GM12878 (cell line): ENCODE results near the gene RBSN. TPM values are rescaled to one million over a fixed set of nuclear protein-coding genes. Genes with fewer than 3 reads are reported as not detected.

Experiments used
- ATAC-seq: fragments of 200-7000 bp; cut with Tn5 transposase; 3 replicates; pipeline ENCODE4 v1.9.1; 2020; ENCODE audit warnings: mild to moderate bottlenecking, moderate library complexity
- BruUV-seq: library from RNA; stranded (reverse); fragments of 400-500 nt; replicated peaks from 2 replicates; lab custom pipeline; 2021; lab: Mats Ljungman, UMichigan
- CTCF ChIA-PET: fragments of 300-600 bp; sonication (Branson Sonifier 250); formaldehyde crosslinking; extraction: SDS; loops from one replicate; lab custom pipeline; 2021; ENCODE audit warnings: inconsistent platforms; lab: Yijun Ruan, JAX
- POLR2A ChIA-PET: fragments of 350-600 bp; formaldehyde crosslinking; extraction: SDS; loops from one replicate; lab custom pipeline; 2021; ENCODE audit warnings: inconsistent platforms; lab: Charles Lee
- RAD21 ChIA-PET: fragments of 300-600 bp; sonication (Branson Sonifier 250); formaldehyde crosslinking; loops from one replicate; lab custom pipeline; 2023; ENCODE audit warnings: antibody characterized with exemption; ENCODE audit not compliant: unreplicated experiment; lab: Charles Lee
- SMC1A ChIA-PET: fragments of 300-600 bp; sonication (Branson Sonifier 250); formaldehyde crosslinking; loops from one replicate; lab custom pipeline; 2023; ENCODE audit not compliant: unreplicated experiment, uncharacterized antibody; lab: Charles Lee
- DNase-seq: peaks from one replicate; pipeline ENCODE4 v3.0.0-alpha.2; 2011; ENCODE audit warnings: low read depth, low spot score
- FAIRE-seq: peaks from 3 replicates; lab custom pipeline; 2011; peaks lifted over from hg19 to GRCh38; lab: Jason Lieb, UNC
- H2AFZ ChIP-seq: 2 replicates; pipeline ENCODE4 v1.6.0; 2011; ENCODE audit warnings: low read depth, low read length, control low read depth; ENCODE audit not compliant: control insufficient read depth
- H3K27ac ChIP-seq: 2 replicates; pipeline ENCODE4 v1.5.1; 2011; ENCODE audit warnings: control low read depth; ENCODE audit not compliant: control insufficient read depth, insufficient read depth
- H3K27me3 ChIP-seq, 2 experiments: replicated peaks in 1 of 2; 2 replicates each; pipeline versions ENCODE4 v1.6.0 to v1.6.1; 2011; ENCODE audit warnings: low read length in 1 of 2; ENCODE audit not compliant: control insufficient read depth in 2 of 2, insufficient read depth in 2 of 2
- H3K36me3 ChIP-seq, 2 experiments: 2 replicates each; pipeline ENCODE4 v1.5.1; 2011; ENCODE audit warnings: low read length in 1 of 2; ENCODE audit not compliant: control insufficient read depth in 2 of 2, insufficient read depth in 2 of 2
- H3K4me1 ChIP-seq: 2 replicates; pipeline ENCODE4 v1.6.1; 2011; ENCODE audit warnings: mild to moderate bottlenecking, low read length, moderate library complexity, mixed read lengths; ENCODE audit not compliant: control insufficient read depth, insufficient read depth
- H3K4me2 ChIP-seq: 2 replicates; pipeline ENCODE4 v1.6.0; 2011; ENCODE audit warnings: control low read depth; ENCODE audit not compliant: control insufficient read depth, insufficient read depth
- H3K4me3 ChIP-seq: fragments of 200-600 bp; sonication (generic); 2 replicates; pipeline ENCODE4 v1.5.1; 2016
- H3K79me2 ChIP-seq: 2 replicates; pipeline ENCODE4 v1.6.0; 2011; ENCODE audit warnings: low read length; ENCODE audit not compliant: control insufficient read depth, insufficient read depth
- H3K9ac ChIP-seq: 2 replicates; pipeline ENCODE4 v1.8.0; 2011; ENCODE audit warnings: low read length, control low read depth, mixed read lengths; ENCODE audit not compliant: control insufficient read depth, insufficient read depth
- H3K9me3 ChIP-seq: replicated peaks from 3 replicates; pipeline ENCODE4 v1.5.1; 2011; ENCODE audit warnings: mild to moderate bottlenecking, low read length; ENCODE audit not compliant: control insufficient read depth, insufficient read depth
- H4K20me1 ChIP-seq: 2 replicates; pipeline ENCODE4 v1.6.0; 2011; ENCODE audit not compliant: control insufficient read depth, insufficient read depth
- JUNB ChIP-seq: IDR thresholded peaks from 2 replicates; pipeline ENCODE4 v1.6.1; 2016; ENCODE audit warnings: antibody characterized with exemption, mild to moderate bottlenecking
- MTA2 ChIP-seq: fragments of 450-650 bp; IDR thresholded peaks from 2 replicates; pipeline ENCODE4 v1.6.1; 2016; ENCODE audit warnings: low read depth, mild to moderate bottlenecking, moderate library complexity
- RCOR1 ChIP-seq: conservative IDR thresholded peaks from 2 replicates; pipeline ENCODE4 v1.6.1; 2012; ENCODE audit warnings: low read depth, low read length, improper control_type of control experiment
- SIX5 ChIP-seq: IDR thresholded peaks from 2 replicates; pipeline ENCODE4 v1.6.1; 2011; ENCODE audit warnings: mild to moderate bottlenecking, low read depth, low read length, moderate library complexity; ENCODE audit not compliant: severe bottlenecking
- SPI1 ChIP-seq: IDR thresholded peaks from 2 replicates; pipeline ENCODE4 v1.6.1; 2011; ENCODE audit warnings: low read depth, mild to moderate bottlenecking, low read length, moderate library complexity, borderline replicate concordance; ENCODE audit not compliant: insufficient read depth
- WGBS: methylation state at CpG from one replicate; pipeline ENCODE4 v1.1.6; 2016; ENCODE audit warnings: low lambda C conversion rate; ENCODE audit not compliant: insufficient replicate concordance, insufficient coverage; ENCODE audit errors: missing lambda C conversion rate; 5-methylcytosine and 5-hydroxymethylcytosine counted together
- in situ Hi-C: fragments of 300-500 bp; cut with MboI; formaldehyde crosslinking; loops from 9 replicates; pipeline ENCODE4 v1.14.3; 2018; ENCODE audit warnings: mixed read lengths
- intact Hi-C: fragments of 100-400 bp; cut with micrococcal nuclease; formaldehyde crosslinking; loops from one replicate; pipeline ENCODE4 v1.14.2; 2022; ENCODE audit not compliant: unreplicated experiment
- polyA plus RNA-seq, 11 experiments: library from polyadenylated mRNA; depleted of rRNA in 4 of 11; unstranded in 6 of 11; stranded (reverse) in 5 of 11; fragments of >200 nt; fragmentation: Nextera tagmentation in 4 of 11; fragmentation: Illumina TruSeq in 1 of 11; extraction: Ambion mirVana in 4 of 11; extraction: Trizol in 1 of 11; gene quantifications; 1 replicate in 1 of 11; 2 replicates in 10 of 11; pipeline versions ENCODE4 v1.2.1 to v1.2.3, GENCODE V29; 2011 to 2016; ENCODE audit warnings: inconsistent platforms in 2 of 11, missing spikeins in 2 of 11, low read depth in 1 of 11
- total RNA-seq, 4 experiments: library from RNA; depleted of rRNA in 3 of 4; stranded (reverse); fragments of >200 nt in 3 of 4; fragmentation: Illumina TruSeq in 1 of 4; extraction: Trizol in 1 of 4; gene quantifications; 2 replicates each; pipeline versions ENCODE4 v1.2.1 to v1.2.3, GENCODE V29; 2013 to 2021
- TF ChIP-seq, protein P1 (sequence below): fragments of 150-350 bp; IDR thresholded peaks from 2 replicates; pipeline ENCODE4 v1.6.1; 2016; ENCODE audit warnings: low read depth, low read length
- TF ChIP-seq, protein P2 (sequence below): fragments of 450-650 bp; IDR thresholded peaks from 2 replicates; pipeline ENCODE4 v1.6.1; 2018; ENCODE audit warnings: mild to moderate bottlenecking, low read depth, moderate library complexity; ENCODE audit not compliant: partially characterized antibody
- TF ChIP-seq, protein P3 (sequence below): fragments of 450-650 bp; formaldehyde crosslinking; IDR thresholded peaks from 2 replicates; pipeline ENCODE4 v1.5.0; 2022; ENCODE audit warnings: mild to moderate bottlenecking, missing genetic modification characterization
- TF ChIP-seq, protein P4 (sequence below): fragments of 450-650 bp; IDR thresholded peaks from 2 replicates; pipeline ENCODE4 v1.6.1; 2017; ENCODE audit warnings: mild to moderate bottlenecking, low read depth, inconsistent platforms; ENCODE audit not compliant: poor library complexity, severe bottlenecking

RBSN gene
- total and polyA plus RNA-seq, 10 of the 15 experiments (the other 5 are each of a cell fraction or from before 2014, with no cell fraction given), result 2.0 to 17.5 (median 10.5) TPM

DNA sequence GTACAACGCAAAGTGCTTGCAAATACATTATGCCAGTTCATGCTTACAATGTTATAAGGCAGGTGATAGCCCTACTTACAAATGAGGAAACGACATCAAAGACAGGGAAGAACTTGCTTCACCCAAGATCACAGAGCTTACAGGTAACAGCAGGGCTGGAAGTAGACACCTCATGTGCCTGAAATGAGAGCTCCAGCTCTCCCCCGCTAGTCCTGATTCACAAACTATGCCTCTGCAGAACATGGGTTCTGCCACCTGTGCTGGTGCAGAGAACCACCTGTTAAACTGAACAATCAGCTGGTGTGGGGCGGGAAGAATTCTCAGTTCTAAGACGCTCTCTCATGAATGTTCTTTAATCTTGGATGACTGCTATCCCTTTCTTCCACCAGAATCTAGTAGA, 7.4 kb downstream of the RBSN start:
- Histone ChIP-seq H3K9ac (no peak overlapping the region), H3K36me3 (peaks cover 1 to 43% of the 10 kb centered on the region in 2 experiments), H3K27me3 (no peaks in the 10 kb centered on the region), H3K79me2 (no peaks in the 10 kb centered on the region), H4K20me1 (no peaks in the 10 kb centered on the region), H3K4me3 (no peak overlapping the region), H3K27ac (no peak overlapping the region), H3K9me3 (no peaks in the 10 kb centered on the region), H3K4me1 (no peaks in the 10 kb centered on the region), H2AFZ (no peak overlapping the region), H3K4me2 (no peak overlapping the region)
- ATAC-seq, result no peak
- ChIA-PET RAD21 (no interaction called here), SMC1A (no interaction called here), CTCF (interaction anchor here (1.2 to 2.2 kb wide), 4 partner anchors 15 to 168 kb away, joined by 3 to 10 read pairs (median 4); no protein-coding TSS in a partner anchor), POLR2A (interaction anchor here (0.6 to 1.1 kb wide), 2 partner anchors 107 to 224 kb away, joined by 4 to 6 read pairs; no protein-coding TSS in a partner anchor)
- FAIRE-seq, result no peak
- no TSS peak for BruUV-seq
- no peak for TF ChIP-seq MTA2
- TF ChIP-seq, protein P1, sequence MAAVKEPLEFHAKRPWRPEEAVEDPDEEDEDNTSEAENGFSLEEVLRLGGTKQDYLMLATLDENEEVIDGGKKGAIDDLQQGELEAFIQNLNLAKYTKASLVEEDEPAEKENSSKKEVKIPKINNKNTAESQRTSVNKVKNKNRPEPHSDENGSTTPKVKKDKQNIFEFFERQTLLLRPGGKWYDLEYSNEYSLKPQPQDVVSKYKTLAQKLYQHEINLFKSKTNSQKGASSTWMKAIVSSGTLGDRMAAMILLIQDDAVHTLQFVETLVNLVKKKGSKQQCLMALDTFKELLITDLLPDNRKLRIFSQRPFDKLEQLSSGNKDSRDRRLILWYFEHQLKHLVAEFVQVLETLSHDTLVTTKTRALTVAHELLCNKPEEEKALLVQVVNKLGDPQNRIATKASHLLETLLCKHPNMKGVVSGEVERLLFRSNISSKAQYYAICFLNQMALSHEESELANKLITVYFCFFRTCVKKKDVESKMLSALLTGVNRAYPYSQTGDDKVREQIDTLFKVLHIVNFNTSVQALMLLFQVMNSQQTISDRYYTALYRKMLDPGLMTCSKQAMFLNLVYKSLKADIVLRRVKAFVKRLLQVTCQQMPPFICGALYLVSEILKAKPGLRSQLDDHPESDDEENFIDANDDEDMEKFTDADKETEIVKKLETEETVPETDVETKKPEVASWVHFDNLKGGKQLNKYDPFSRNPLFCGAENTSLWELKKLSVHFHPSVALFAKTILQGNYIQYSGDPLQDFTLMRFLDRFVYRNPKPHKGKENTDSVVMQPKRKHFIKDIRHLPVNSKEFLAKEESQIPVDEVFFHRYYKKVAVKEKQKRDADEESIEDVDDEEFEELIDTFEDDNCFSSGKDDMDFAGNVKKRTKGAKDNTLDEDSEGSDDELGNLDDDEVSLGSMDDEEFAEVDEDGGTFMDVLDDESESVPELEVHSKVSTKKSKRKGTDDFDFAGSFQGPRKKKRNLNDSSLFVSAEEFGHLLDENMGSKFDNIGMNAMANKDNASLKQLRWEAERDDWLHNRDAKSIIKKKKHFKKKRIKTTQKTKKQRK, result no peak
- TF ChIP-seq, protein P2, sequence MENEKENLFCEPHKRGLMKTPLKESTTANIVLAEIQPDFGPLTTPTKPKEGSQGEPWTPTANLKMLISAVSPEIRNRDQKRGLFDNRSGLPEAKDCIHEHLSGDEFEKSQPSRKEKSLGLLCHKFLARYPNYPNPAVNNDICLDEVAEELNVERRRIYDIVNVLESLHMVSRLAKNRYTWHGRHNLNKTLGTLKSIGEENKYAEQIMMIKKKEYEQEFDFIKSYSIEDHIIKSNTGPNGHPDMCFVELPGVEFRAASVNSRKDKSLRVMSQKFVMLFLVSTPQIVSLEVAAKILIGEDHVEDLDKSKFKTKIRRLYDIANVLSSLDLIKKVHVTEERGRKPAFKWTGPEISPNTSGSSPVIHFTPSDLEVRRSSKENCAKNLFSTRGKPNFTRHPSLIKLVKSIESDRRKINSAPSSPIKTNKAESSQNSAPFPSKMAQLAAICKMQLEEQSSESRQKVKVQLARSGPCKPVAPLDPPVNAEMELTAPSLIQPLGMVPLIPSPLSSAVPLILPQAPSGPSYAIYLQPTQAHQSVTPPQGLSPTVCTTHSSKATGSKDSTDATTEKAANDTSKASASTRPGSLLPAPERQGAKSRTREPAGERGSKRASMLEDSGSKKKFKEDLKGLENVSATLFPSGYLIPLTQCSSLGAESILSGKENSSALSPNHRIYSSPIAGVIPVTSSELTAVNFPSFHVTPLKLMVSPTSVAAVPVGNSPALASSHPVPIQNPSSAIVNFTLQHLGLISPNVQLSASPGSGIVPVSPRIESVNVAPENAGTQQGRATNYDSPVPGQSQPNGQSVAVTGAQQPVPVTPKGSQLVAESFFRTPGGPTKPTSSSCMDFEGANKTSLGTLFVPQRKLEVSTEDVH, result no peak
- no peak for TF ChIP-seq RCOR1
- TF ChIP-seq SPI1, result no peak
- TF ChIP-seq, protein P3, sequence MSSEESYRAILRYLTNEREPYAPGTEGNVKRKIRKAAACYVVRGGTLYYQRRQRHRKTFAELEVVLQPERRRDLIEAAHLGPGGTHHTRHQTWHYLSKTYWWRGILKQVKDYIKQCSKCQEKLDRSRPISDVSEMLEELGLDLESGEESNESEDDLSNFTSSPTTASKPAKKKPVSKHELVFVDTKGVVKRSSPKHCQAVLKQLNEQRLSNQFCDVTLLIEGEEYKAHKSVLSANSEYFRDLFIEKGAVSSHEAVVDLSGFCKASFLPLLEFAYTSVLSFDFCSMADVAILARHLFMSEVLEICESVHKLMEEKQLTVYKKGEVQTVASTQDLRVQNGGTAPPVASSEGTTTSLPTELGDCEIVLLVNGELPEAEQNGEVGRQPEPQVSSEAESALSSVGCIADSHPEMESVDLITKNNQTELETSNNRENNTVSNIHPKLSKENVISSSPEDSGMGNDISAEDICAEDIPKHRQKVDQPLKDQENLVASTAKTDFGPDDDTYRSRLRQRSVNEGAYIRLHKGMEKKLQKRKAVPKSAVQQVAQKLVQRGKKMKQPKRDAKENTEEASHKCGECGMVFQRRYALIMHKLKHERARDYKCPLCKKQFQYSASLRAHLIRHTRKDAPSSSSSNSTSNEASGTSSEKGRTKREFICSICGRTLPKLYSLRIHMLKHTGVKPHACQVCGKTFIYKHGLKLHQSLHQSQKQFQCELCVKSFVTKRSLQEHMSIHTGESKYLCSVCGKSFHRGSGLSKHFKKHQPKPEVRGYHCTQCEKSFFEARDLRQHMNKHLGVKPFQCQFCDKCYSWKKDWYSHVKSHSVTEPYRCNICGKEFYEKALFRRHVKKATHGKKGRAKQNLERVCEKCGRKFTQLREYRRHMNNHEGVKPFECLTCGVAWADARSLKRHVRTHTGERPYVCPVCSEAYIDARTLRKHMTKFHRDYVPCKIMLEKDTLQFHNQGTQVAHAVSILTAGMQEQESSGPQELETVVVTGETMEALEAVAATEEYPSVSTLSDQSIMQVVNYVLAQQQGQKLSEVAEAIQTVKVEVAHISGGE (CRISPR knock-in tag), result no peak
- TF ChIP-seq SIX5, result no peak
- TF ChIP-seq, protein P4, sequence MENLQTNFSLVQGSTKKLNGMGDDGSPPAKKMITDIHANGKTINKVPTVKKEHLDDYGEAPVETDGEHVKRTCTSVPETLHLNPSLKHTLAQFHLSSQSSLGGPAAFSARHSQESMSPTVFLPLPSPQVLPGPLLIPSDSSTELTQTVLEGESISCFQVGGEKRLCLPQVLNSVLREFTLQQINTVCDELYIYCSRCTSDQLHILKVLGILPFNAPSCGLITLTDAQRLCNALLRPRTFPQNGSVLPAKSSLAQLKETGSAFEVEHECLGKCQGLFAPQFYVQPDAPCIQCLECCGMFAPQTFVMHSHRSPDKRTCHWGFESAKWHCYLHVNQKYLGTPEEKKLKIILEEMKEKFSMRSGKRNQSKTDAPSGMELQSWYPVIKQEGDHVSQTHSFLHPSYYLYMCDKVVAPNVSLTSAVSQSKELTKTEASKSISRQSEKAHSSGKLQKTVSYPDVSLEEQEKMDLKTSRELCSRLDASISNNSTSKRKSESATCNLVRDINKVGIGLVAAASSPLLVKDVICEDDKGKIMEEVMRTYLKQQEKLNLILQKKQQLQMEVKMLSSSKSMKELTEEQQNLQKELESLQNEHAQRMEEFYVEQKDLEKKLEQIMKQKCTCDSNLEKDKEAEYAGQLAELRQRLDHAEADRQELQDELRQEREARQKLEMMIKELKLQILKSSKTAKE, result no peak
- TF ChIP-seq JUNB, result no peak
- WGBS, result 79% methylated on average over 5 of the region's 5 CpGs
- intact Hi-C loops (no loop called here), in situ Hi-C loops (no loop called here)
- no peak for DNase-seq
